Measurements from ENCODE around the gene DPH2.

The DPH2 gene

GRCh38 chr1:43968348-43968948, 1.4 kb upstream of the DPH2 start:
- no peak for TF ChIP-seq CTCF (IDR thresholded peaks at IDR 0.05; ENCODE audit: low read length, missing control alignments)
- DNase-seq (ENCODE audit: low read depth) = peak; percentile 55
- H3K4me3 ChIP-seq (replicated peaks; ENCODE audit: low read depth, low read length) = no peak overlapping the region

GRCh38 chr1:43969416-43969745, 429 bp upstream of the DPH2 start:
- no peak for TF ChIP-seq CTCF (IDR thresholded peaks at IDR 0.05; ENCODE audit: low read length, missing control alignments)
- DNase-seq (ENCODE audit: low read depth) = no peak
- peak overlapping the region; percentile 97 for H3K4me3 ChIP-seq (replicated peaks; ENCODE audit: low read depth, low read length)

GRCh38 chr1:43970502-43970901, 692 bp downstream of the DPH2 start:
- no peak for TF ChIP-seq CTCF (IDR thresholded peaks at IDR 0.05; ENCODE audit: low read length, missing control alignments)
- H3K4me3 ChIP-seq (replicated peaks; ENCODE audit: low read depth, low read length) = peak overlapping the region; percentile 97
- DNase-seq (ENCODE audit: low read depth) = no peak

- no peak for DNase-seq (ENCODE audit: low read depth)
- peak overlapping the region; percentile 97 for H3K4me3 ChIP-seq (replicated peaks; ENCODE audit: low read depth, low read length)
- no peak for TF ChIP-seq CTCF (IDR thresholded peaks at IDR 0.05; ENCODE audit: low read length, missing control alignments)
These were observed 1.1 kb downstream of the DPH2 start for GRCh38 chr1:43970911-43971310.

GRCh38 chr1:43971336-43971980, 1.6 kb downstream of the DPH2 start:
- no peak for DNase-seq (ENCODE audit: low read depth)
- no peak for TF ChIP-seq CTCF (IDR thresholded peaks at IDR 0.05; ENCODE audit: low read length, missing control alignments)
- no peak overlapping the region for H3K4me3 ChIP-seq (replicated peaks; ENCODE audit: low read depth, low read length)

GRCh38 chr1:43973981-43974442, 4.2 kb downstream of the DPH2 start:
- no peak for TF ChIP-seq CTCF (IDR thresholded peaks at IDR 0.05; ENCODE audit: low read length, missing control alignments)
- DNase-seq (ENCODE audit: low read depth) = no peak
- peak overlapping the region; percentile 90 for H3K4me3 ChIP-seq (replicated peaks; ENCODE audit: low read depth, low read length)
